ENCODE data around the gene DNAJB7. TPM values are rescaled to one million over a fixed set of nuclear protein-coding genes. Genes with fewer than 3 reads are reported as not detected.

Gene DNAJB7
- total RNA-seq, 1 donor from 2014 or later, result not detected

DNA sequence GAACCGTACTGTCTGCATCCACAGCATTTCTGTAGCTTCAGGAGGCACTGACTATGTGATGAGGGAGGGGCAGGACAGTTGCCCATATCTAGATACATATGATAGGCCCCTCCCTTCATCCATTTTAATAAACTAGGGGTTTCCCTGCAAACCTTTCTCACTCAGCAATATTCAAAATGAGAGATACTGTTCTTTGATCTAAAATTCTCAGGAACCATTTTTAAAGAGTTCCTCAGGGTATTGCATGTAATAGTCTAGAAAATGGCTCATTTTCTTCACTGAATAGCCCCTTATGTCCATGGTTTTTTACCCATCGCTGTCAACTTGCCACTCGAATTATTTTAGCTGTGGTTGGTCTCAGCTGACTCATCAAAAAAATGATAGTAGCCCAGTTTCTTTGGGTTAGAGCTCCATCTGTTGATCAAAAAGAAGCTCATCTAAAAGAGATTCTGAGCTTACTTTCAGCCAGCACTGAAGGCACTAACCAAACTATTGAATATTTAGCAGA lies 37.0 kb upstream of the DNAJB7 start:
- Mint-ChIP-seq H3K4me3 (no peak overlapping the region), H3K9me3 (no peaks in the 10 kb centered on the region), H3K4me1 (no peaks in the 10 kb centered on the region), H3K27me3 (ENCODE audit: insufficient read depth, low read depth) (no peaks in the 10 kb centered on the region), H3K27ac (no peak overlapping the region), H3K36me3 (peaks cover 4% of the 10 kb centered on the region)
- no peaks in the 10 kb centered on the region for H3K27me3 ChIP-seq
- H4K20me1 ChIP-seq (ENCODE audit: low read depth), result no peaks in the 10 kb centered on the region
- no peaks in the 10 kb centered on the region for H3K9me3 ChIP-seq (ENCODE audit: low read depth)
- no peak overlapping the region for H3K9ac ChIP-seq
- H3K4me1 ChIP-seq, result no peaks in the 10 kb centered on the region
- H2AFZ ChIP-seq (replicated peaks), result no peak overlapping the region
- H3F3A ChIP-seq (ENCODE audit: low read depth), result no peaks in the 10 kb centered on the region
- H3K4me2 ChIP-seq, result no peak overlapping the region
- TF ChIP-seq, protein P1, sequence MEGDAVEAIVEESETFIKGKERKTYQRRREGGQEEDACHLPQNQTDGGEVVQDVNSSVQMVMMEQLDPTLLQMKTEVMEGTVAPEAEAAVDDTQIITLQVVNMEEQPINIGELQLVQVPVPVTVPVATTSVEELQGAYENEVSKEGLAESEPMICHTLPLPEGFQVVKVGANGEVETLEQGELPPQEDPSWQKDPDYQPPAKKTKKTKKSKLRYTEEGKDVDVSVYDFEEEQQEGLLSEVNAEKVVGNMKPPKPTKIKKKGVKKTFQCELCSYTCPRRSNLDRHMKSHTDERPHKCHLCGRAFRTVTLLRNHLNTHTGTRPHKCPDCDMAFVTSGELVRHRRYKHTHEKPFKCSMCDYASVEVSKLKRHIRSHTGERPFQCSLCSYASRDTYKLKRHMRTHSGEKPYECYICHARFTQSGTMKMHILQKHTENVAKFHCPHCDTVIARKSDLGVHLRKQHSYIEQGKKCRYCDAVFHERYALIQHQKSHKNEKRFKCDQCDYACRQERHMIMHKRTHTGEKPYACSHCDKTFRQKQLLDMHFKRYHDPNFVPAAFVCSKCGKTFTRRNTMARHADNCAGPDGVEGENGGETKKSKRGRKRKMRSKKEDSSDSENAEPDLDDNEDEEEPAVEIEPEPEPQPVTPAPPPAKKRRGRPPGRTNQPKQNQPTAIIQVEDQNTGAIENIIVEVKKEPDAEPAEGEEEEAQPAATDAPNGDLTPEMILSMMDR (IDR thresholded peaks at IDR 0.05), result peak; percentile 51
- TF ChIP-seq EZH2 (IDR thresholded peaks at IDR 0.05) (no peak), EZH2phosphoT487 (IDR thresholded peaks at IDR 0.05) (no peak)
- H3K27ac ChIP-seq, result no peak overlapping the region
- no peaks in the 10 kb centered on the region for H3K36me3 ChIP-seq
- peak; percentile 36 for DNase-seq (ENCODE audit: low spot score)
- H3K4me3 ChIP-seq, result no peak overlapping the region
- no peaks in the 10 kb centered on the region for H3K79me2 ChIP-seq (ENCODE audit: low read depth)

DNA sequence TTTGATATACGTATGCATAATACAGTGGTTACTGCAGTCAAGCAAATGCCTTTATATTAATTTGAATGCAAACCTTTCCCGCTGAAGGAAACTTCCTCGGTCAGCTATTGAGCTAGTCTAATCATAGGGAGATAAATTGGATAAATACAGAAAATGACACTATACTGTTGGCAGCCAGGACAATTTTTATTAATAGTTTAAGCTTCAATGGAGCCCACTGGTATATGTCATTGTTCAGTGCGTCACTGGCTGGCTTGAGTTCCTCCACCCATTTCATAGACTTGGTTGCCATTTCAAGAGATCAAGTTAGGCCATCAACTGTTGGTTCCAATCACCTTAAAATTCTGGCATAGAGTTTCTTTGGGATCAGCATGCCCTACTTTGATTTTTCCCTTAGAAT lies 32.5 kb upstream of the DNAJB7 start:
- H3K27me3 ChIP-seq, result no peaks in the 10 kb centered on the region
- DNase-seq (ENCODE audit: low spot score), result no peak
- H4K20me1 ChIP-seq (ENCODE audit: low read depth), result no peaks in the 10 kb centered on the region
- Mint-ChIP-seq H3K36me3 (peaks cover 9% of the 10 kb centered on the region), H3K4me1 (no peaks in the 10 kb centered on the region), H3K4me3 (no peak overlapping the region), H3K27ac (no peak overlapping the region), H3K27me3 (ENCODE audit: insufficient read depth, low read depth) (no peaks in the 10 kb centered on the region), H3K9me3 (no peaks in the 10 kb centered on the region)
- H3K36me3 ChIP-seq, result no peaks in the 10 kb centered on the region
- no peaks in the 10 kb centered on the region for H3K4me1 ChIP-seq
- no peaks in the 10 kb centered on the region for H3K9me3 ChIP-seq (ENCODE audit: low read depth)
- no peak overlapping the region for H3K27ac ChIP-seq
- H3K4me2 ChIP-seq, result no peak overlapping the region
- H3K9ac ChIP-seq, result no peak overlapping the region
- no peak overlapping the region for H2AFZ ChIP-seq (replicated peaks)
- H3F3A ChIP-seq (ENCODE audit: low read depth), result no peaks in the 10 kb centered on the region
- no peaks in the 10 kb centered on the region for H3K79me2 ChIP-seq (ENCODE audit: low read depth)
- H3K4me3 ChIP-seq, result no peak overlapping the region
- no peak for TF ChIP-seq EZH2phosphoT487 (IDR thresholded peaks at IDR 0.05)
- TF ChIP-seq, protein P1 (IDR thresholded peaks at IDR 0.05), result no peak
- no peak for TF ChIP-seq EZH2 (IDR thresholded peaks at IDR 0.05)

- no peaks in the 10 kb centered on the region for H3K4me1 Mint-ChIP-seq
- DNase-seq (ENCODE audit: low spot score), result no peak
Measured at GRCh38 chr22:40890881-40891280, 29.0 kb upstream of the DNAJB7 start.

More at GRCh38 chr22:40890881-40891280, 29.0 kb upstream of the DNAJB7 start:
- Histone ChIP-seq H3K4me1 (no peaks in the 10 kb centered on the region), H3K9me3 (ENCODE audit: low read depth) (no peaks in the 10 kb centered on the region), H3K36me3 (no peaks in the 10 kb centered on the region), H3K9ac (no peak overlapping the region), H3F3A (ENCODE audit: low read depth) (no peaks in the 10 kb centered on the region), H3K27me3 (no peaks in the 10 kb centered on the region), H4K20me1 (ENCODE audit: low read depth) (no peaks in the 10 kb centered on the region), H3K4me3 (no peak overlapping the region), H3K79me2 (ENCODE audit: low read depth) (no peaks in the 10 kb centered on the region), H3K4me2 (no peak overlapping the region), H2AFZ (replicated peaks) (no peak overlapping the region), H3K27ac (no peak overlapping the region)
- peaks cover 15% of the 10 kb centered on the region for H3K36me3 Mint-ChIP-seq
- H3K4me3 Mint-ChIP-seq, result no peak overlapping the region
- H3K27me3 Mint-ChIP-seq (ENCODE audit: insufficient read depth, low read depth), result no peaks in the 10 kb centered on the region
- TF ChIP-seq EZH2phosphoT487 (IDR thresholded peaks at IDR 0.05) (no peak), EZH2 (IDR thresholded peaks at IDR 0.05) (no peak)
- TF ChIP-seq, protein P1 (IDR thresholded peaks at IDR 0.05), result no peak
- H3K9me3 Mint-ChIP-seq, result no peaks in the 10 kb centered on the region
- H3K27ac Mint-ChIP-seq, result no peak overlapping the region

All from neural progenitor cell (in vitro differentiated cells).